ENCODE data around the gene FOXC1.

Gene FOXC1

GRCh38 chr6:1622851-1623768, 13.4 kb downstream of the FOXC1 start:
- DNase-seq (ENCODE audit: extremely low read depth in 1 of 2, low read depth in 1 of 2), result no peak

DNA sequence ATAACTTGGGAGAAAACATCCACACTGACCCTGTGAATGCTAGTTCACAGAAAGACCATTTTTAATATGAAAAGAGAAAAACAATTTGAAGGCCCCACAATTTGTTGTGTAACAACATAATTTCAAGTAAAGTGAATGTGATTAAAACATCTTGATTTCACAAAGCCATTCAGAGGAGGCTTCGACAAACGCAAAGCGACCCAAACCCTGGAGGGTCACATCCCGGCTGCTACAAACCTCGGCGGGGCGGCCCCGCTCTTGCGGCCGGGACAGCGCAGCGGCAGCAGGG, 14.0 kb downstream of the FOXC1 start:
- no peak for DNase-seq (ENCODE audit: extremely low read depth in 1 of 2, low read depth in 1 of 2)

DNA sequence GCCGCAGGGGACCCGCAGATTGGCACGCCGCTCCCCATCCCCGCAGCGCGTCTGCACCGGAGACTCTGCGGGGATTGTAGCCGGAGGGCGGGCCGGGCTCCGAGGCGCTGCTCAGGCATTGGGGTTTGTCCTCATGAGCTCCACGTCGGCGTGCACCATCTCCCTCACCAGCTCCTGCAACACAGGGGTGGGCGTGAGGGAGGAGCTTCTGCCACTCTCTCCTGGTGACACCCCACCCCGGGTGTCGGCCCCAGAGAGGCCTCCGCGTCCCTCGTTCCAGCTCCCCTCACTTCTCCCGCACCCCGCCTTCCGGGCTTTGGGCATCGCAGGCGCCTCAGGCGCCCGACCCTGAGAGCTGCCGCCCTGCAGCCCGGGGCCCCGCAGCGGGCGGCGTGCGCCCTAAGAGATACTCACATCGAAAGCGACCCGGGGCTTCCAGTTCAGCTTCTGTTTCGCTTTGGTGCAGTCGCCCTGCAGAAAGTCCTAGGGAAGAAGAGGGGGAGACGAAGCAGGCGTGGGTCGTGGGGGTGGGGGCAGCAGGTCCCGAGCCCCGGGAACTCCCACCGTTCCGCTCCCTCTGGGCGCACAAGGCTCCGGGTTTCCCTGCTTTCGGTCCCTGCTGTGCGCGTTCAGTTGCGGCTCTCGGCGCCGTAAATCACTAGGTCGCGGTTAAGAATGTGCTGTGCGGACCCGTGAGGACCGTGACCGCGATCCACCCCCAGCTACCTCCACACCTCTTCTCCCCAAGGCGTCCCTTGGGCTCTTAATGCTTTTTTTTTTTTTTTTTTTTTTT, 14.5 kb downstream of the FOXC1 start:
- no peak for DNase-seq (ENCODE audit: extremely low read depth in 1 of 2, low read depth in 1 of 2)

DNA sequence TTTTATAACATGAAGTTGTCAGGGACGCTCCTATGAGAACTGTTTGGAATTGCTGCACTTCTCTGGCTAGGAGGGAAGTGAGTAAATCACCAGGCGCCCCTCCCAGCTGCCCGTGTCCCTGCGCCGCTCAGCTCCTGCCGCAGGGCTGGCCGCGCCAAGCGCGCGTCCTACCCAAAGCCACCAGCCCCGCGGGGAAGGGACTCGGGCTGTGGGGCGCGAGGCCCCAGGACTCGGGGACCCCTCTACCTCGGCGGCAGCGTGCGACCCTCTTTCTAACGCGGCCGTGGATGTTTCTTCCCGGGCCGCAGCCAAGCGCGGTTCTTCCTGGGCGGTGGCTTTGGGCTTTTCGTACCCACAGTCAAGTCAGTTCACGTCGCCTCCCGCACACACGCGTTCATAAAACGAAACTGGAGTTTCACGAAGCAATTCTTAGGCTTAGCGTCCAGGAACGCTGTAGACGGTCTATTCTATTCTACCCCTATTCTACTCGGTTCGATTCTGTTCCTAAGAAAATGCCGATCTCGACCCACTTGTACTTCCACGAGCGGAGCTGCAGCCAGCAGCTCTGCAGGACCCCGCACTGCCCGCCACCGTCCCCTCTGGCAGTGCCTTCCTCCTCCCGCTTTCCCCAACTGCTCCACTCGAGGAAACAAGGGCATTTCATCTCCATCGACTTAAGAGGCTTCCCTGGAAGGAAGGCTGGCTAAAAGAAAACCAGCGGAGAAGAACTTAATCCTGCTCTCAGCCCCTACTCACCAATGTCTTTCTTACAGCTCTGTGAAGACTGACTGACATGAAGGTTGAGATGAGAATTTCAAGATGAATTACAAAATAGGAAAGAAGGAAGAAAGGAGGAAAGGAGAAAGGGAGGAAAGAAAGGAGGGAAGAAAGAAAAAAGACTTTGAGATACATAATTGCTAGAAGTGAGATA, 15.4 kb downstream of the FOXC1 start:
- no peak for DNase-seq (ENCODE audit: extremely low read depth in 1 of 2, low read depth in 1 of 2)

DNA sequence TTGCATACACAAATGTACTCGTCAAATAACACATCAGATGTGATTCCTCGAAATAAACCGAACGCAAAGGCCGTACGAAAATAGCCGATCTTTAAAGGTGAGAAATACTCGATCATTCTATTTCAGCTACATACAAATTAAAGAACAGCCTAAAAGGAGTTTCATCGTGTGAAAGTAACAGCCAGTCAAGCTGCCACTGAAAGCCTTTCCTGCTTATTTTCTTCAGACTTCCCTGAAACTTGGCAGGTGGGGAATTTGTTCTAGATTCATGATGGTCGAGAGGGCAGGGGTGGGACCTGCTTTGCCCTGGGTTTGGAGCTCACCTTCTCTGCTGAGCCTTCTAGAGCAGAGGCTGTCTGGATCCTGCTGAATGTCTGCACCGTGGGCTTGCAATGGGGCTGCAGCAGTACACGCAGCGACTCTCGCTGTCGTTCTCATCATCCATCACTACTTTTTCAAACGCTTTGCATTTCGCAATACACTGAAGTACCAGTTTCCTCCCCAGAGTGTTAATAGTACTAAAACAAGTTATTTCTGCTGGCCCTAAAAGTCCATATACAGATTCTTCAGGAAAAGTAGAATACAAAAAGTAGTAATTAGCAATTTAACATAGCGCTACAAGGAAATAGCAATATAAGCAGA, 16.2 kb downstream of the FOXC1 start:
- DNase-seq (ENCODE audit: extremely low read depth in 1 of 2, low read depth in 1 of 2), result no peak

DNA sequence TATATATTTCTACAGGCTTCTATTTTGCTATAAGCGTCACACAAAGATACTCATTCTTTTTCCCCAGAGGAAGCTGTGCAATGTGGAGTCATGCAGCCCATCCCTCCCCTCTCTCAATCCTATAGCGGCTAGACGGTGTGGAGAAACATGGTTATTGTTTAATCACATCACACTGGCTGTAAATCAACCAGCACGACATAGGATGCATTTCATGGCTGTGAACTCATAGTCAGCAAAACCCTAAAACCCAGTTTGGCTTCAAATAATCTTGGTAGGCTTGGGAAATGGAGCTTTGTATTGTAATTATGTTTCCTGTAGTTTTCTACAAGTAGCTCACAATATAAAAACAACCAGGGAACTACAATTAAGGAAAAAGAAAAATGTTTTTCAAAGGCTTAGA, 16.8 kb downstream of the FOXC1 start:
- DNase-seq (ENCODE audit: extremely low read depth in 1 of 2, low read depth in 1 of 2), result no peak

DNA sequence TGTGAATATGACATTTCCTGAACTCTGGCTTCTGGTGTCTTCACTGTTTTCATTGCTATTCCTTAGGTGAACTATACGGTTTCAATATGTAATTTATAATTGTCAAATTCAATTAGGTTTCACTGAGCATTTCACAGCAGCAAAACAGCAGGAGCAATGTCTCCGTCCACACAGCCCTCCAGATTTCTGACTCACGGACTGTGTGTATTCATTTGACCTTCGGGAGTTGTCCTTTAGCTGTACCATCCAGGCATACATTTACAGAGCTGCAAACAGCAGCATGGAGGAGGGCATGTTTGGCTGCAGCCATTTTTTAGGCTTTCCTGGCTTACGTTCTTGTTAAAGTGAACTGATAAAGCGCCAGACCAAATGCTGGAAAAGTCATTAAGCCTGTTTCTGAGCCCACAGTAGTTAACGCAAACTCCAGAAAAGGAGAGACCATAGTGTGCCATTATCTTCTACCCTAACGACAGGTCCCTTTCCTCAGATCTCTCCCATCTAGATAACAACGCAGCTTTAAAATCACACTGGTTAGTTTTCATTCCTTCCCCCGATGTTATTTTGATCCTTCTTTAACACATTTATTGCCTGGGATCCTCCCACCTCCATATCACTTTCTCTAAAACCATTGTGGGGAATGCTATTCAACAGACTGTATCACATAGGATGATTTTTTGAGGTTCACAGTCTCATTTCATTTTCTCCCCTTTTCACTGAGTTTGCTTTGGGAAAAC, 18.3 kb downstream of the FOXC1 start:
- DNase-seq (ENCODE audit: extremely low read depth in 1 of 2, low read depth in 1 of 2), result no peak

DNA sequence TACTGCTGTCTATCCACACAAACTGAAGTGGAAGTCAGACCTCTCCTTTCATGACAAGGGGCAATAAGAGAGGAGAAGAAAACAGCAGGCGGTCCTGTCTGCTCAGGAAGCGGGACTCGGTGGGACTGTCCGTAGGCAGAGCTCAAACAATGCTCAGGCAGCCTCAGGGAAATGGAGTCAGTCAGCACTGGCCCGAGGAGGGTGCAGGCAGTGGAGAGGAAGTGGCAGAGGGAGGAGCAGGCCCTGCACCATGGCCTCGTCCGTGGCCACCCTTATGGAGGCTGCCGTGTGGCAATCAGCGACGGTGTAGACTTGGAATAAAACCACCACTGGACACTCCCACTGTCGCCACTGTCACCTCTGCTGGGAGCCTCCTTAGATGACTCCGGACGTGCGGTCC, 19.6 kb downstream of the FOXC1 start:
- no peak for DNase-seq (ENCODE audit: extremely low read depth in 1 of 2, low read depth in 1 of 2)

DNA sequence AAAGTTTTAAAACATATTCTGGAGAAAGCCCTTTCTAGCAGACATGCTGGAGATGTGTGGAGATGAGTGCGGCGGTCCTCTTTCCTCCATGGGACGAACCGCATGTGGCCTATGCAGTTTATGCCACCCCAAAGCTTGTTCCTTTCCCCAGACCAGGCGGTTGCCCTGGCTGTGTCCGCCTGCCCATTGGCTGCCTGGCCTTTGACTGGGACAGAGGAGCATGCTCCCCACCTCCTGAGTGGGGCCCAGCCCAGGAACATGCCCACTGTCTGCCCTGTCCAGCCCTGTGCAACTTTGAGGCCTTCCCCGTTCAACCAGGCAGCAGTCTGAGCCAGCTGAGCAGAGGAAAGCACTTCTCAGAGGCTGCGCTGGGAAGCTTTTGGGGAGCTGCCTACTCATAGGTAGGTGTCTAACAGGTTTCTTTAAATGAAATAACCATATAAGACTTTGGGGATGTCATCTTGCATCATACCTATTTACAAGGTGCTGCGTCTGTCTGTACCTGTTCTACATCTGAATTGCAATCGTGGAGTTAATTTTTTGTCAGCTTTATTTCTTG, 20.6 kb downstream of the FOXC1 start:
- DNase-seq (ENCODE audit: extremely low read depth in 1 of 2, low read depth in 1 of 2), result no peak

- no peak for DNase-seq (ENCODE audit: extremely low read depth in 1 of 2, low read depth in 1 of 2)
Measured at GRCh38 chr6:1630771-1631217, 21.1 kb downstream of the FOXC1 start.

DNA sequence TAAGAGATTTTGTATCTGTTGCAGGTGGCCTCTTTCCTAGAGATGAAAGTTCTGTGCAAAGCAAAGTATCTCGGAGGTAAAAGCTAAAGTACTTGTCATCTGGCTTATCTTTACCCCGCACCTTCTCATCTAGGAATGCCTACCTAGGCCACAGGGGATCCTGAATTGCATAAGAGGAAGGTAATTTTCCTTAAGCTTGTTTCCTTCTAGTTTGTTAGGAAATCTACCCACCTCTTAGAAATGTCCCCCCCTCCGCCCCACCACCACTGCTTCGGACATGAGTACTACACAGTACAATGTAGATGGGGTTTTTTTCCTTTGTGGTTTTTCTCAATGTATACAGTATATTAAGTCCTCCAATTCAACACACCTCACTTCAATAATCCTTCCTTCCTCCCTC, 21.5 kb downstream of the FOXC1 start:
- DNase-seq (ENCODE audit: extremely low read depth in 1 of 2, low read depth in 1 of 2), result no peak

DNA sequence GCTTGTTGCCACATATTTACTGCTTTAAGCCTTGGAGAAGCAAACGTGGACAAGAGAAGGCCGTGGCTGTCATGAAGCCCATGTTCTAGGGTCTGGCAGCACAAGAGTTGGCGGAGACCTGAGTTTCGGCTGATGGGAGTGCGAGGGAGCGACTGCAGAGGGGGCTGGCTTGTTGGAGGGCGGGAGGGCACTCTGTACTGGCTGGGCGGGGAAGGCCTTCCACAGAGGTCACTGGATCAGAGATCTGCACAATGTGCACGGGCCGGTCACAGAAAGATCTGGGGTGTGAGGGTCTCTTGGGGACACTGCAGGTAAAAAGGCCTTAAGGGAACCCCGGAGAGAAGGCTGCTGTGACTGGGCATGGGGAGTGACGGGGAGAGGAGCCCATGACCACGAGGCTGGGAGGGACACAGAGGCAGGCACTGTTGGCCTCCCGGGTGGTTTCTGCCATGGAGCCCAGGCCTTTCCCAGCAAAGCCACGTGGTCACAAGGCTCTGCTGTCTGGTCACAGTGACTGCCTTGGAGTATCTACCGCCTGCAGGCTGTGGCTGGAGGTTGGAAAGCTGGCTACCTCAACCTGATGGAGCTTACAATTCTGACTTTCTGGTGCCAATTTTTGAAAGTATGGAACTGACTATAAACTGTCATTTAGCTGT, 23.8 kb downstream of the FOXC1 start:
- no peak for DNase-seq (ENCODE audit: extremely low read depth in 1 of 2, low read depth in 1 of 2)

DNA sequence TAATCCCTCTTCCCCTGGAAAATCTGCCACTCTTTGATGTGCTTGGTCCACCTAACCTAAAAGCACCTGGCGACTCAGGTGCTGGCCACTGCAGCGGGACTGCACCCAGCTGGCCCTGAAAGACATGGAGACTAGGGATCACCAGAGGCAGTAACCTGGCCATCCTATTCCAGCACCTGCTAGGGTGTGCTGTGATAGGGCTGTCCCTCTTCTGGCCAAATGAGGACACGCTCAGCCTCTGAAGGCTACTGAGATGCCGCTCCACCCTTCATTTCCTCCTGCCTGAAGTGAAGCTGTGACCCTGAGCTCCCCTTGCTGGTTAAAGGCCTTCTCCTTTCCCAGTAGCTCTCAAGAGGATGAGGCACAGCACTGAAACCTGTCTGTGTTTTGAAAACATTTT, 24.4 kb downstream of the FOXC1 start:
- no peak for DNase-seq (ENCODE audit: extremely low read depth in 1 of 2, low read depth in 1 of 2)

DNA sequence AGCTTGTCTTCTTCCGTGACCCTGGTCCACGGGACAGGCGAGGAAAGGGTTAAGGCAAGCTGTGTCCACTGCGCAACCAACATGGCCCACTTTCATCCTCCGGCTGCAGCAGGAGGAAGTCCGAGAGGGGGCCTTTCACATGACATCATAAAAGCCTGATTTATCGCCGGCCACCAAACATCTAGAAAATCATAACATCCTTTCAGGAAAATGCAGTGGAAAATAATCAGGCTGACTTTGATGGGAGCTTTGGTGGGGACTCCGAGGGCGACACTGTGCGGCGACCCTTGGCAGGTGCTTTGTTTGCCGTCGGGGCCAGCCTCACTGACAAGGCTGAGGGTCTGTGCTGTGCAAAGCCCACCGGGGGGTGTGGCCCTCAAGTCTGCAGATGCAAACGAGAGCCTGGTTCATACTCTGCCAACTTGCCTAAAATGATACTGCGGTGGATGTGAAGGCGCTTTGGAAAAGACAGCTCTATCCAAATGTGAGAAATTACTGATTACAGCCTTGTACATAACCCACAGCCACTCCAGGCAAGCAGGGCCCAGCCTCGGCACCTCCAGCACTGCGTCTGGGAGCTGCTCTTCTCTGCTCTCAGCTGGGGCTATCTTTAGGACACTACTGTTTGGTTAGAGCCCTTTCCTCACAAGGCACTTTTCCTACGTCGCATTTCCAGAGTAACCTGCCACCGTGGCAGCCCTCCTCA, 25.7 kb downstream of the FOXC1 start:
- no peak for DNase-seq (ENCODE audit: extremely low read depth in 1 of 2, low read depth in 1 of 2)

GRCh38 chr6:1636272-1636825, 26.6 kb downstream of the FOXC1 start:
- no peak for DNase-seq (ENCODE audit: extremely low read depth in 1 of 2, low read depth in 1 of 2)

DNA sequence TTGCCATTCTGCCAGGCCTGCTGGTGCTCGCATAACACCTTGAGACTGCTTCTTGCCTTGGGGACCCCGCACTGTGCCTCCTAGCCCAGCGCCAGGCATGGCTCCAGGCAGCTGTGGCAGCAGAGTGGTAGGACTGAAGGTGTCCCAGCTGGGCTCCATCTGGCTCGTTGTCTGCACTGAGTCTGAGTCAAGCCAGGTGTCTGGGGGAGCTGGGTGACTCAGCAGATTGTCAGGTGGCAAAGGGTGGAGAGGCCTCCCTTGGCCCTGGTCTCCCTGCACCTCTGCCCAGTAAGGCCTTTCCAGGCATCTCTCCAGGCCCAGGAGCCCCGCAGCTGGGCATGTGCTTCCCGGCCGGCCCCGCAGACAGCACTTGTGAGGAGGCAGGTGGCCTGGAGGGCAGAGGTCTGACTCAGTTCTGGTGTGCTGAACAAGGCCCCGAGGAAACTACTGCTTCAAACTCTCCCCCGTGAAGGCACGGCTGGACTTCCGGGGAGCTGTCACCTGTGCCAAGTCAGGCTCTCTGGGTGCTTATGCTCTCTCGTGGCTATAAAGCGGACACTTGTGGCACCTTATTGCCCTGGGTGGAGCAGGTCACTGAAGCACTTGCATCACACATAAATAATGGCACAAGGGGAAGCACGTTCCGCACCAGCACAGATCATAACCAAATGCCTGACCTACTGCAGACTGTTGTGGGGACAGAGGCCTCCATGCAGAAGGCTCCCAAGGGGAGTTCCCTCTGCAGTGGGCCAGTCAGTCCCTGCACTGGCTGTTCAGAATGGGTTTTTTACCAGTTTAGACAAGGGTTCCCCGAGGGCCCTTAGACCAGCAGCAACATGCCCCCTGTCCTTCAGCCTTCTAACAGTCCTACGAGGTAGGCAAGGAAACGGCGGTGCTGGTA, 27.5 kb downstream of the FOXC1 start:
- no peak for DNase-seq (ENCODE audit: extremely low read depth in 1 of 2, low read depth in 1 of 2)

GRCh38 chr6:1639430-1639829, 29.7 kb downstream of the FOXC1 start:
- DNase-seq (ENCODE audit: extremely low read depth in 1 of 2, low read depth in 1 of 2), result no peak
